Stimulated activated CD4-positive, alpha-beta T cell treated with anti-CD3 and anti-CD28 coated beads, Interleukin-2, amount 100 ng/mL, for 4 hours (primary cell): ENCODE measurements around the gene SDR42E2.
"Not testable (repeated sequence)": the region's sequence is repeated elsewhere in the genome, so short reads cannot be mapped to it uniquely, and the experiment has no call there.

Experiments used
- DNase-seq: peaks from one replicate; pipeline ENCODE4 v3.0.0-alpha.2; 2020; ENCODE audit warnings: low read depth

Gene SDR42E2

DNA sequence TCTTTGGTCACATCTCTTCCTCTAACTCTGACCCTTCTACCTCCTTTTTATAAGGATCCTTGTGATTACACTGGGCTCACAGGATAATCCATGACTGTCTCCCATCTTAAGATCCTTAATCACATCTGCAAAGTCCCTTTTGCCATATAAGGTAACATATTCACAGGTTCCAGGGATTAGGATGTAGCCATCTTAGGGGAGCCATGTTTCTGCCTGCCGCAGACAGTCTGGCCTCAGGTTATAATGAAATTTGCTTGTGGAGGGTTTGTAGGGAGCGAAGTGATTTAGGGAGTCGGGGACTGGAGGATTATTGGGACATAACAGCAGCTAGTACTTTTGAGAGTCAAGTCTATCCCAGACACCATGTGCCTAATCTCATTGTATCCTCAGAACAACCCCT lies 51.5 kb downstream of the SDR42E2 start:
- no peak for DNase-seq

- no peak for DNase-seq
Measured at GRCh38 chr16:22214402-22214801, 52.1 kb downstream of the SDR42E2 start.

DNA sequence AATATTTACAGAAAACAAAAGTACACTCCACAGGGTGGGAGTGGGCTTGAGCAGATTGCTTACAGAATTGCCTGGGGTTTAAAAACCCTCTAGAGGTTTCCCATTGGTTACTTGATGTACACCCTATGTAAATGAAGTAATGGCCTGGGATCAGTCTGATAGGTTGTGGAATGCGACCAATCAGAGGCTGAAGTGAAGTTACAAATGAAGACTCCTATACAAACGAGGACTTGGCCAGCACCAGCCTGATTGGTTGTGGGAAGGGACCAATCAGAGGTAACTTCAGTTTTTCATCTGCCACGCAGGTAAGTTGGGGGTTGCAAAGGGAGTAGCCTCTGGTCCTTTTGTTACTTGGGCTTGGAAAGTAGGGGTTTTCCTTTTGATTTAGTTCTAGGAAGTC lies 52.6 kb downstream of the SDR42E2 start:
- DNase-seq, result no peak

- no peak for DNase-seq
Measured at GRCh38 chr16:22216191-22216831, 54.0 kb downstream of the SDR42E2 start.

- not testable (repeated sequence) for DNase-seq
Measured at GRCh38 chr16:22216832-22217225, 54.5 kb downstream of the SDR42E2 start.

GRCh38 chr16:22217890-22218730 lies 55.8 kb downstream of the SDR42E2 start:
- DNase-seq, result no peak

DNA sequence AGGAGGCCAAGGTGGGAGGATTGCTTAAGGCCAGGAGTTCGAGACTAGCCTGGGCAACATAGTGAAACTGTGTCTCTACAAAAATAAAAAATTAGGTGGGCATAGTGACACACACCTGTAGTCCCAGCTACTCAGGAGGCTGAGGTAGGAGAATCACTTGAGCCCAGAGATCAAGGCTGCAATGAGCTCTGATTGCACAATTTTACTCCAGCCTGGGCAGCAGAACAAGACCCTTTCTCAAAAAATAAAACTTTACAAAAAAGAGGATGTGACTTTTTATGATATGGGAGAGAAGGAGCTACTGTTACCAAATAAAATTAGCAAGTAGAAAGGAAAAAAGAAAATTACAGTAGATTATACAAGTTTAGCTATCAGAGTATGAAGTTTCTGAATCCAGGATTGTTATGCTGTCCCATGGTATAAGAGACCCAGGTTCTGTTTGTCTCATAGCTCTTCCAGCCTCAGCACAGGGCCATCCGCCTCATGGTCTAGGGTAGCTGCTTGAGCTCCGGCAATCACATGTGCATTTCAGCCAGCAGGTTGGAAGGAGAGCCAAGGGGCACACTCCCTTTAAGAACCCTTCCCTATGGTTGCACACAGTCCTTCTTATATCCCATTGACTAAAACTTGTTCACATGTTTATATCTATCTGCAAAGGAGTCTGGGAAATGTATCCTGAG lies 57.2 kb downstream of the SDR42E2 start:
- no peak for DNase-seq

GRCh38 chr16:22220069-22220440 lies 57.7 kb downstream of the SDR42E2 start:
- no peak for DNase-seq

GRCh38 chr16:22220714-22221113 lies 58.4 kb downstream of the SDR42E2 start:
- DNase-seq, result no peak

DNA sequence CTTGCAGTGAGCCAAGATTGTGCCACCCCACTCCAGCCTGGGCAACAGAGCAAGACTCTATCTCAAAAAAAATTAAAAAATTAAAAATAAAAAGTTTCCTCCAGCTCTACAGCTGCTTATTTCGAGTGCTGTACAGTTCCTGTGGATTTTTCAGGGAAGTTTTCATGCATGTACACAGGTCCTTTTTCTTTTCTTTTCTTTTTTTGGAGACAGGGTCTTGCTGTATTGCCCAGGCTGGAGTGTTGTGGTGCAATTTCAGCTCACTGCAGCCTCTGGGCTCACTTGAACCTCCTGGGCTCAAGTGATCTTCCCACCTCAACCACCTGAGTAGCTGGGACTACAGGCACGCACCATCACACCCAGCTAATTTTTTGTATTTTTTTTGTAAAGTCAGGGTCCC lies 59.7 kb downstream of the SDR42E2 start:
- no peak for DNase-seq

DNA sequence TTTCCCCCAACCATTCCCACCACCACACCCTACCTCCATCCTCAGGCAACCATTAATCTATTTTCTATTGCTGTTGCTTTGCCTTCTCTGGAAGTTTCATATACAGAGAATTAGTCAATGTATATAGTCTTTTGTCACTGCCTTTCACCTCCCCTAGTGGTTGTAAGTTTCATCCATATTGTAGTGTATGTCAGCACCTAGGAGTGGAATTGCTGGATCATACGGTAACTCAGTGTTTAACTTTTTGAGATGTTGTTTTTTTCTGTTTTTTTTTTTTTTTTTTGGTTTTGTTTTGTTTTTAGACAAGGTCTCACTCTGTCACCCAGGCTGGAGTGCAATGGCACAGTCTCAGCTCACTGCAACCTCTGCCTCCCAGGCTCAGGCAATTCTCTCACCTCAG lies 60.7 kb downstream of the SDR42E2 start:
- DNase-seq, result no peak

- DNase-seq, result no peak
Measured at GRCh38 chr16:22225060-22225459, 62.8 kb downstream of the SDR42E2 start.

DNA sequence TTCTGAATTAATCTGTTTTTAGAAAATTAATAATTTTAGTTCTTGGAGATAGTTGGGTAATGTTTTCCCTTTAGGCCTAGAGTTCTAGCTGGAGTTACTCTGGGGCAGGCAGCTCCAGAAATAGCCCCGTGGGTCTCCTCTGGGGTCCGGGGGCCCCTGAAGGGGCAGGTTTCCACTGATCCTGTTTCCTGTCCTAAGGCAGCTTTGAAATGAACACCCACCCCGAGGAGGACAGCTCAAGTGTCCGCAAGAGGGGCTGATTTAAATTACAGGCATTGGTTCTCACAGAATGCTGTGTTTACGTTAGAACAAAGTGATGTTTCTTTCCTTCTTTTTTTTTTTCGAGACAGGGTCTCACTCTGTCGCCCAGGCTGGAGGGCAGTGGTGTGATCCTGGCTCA lies 67.6 kb downstream of the SDR42E2 start:
- DNase-seq, result no peak

GRCh38 chr16:22232277-22233036 lies 70.2 kb downstream of the SDR42E2 start:
- DNase-seq, result no peak

GRCh38 chr16:22233037-22233372 lies 70.7 kb downstream of the SDR42E2 start:
- DNase-seq, result no peak

DNA sequence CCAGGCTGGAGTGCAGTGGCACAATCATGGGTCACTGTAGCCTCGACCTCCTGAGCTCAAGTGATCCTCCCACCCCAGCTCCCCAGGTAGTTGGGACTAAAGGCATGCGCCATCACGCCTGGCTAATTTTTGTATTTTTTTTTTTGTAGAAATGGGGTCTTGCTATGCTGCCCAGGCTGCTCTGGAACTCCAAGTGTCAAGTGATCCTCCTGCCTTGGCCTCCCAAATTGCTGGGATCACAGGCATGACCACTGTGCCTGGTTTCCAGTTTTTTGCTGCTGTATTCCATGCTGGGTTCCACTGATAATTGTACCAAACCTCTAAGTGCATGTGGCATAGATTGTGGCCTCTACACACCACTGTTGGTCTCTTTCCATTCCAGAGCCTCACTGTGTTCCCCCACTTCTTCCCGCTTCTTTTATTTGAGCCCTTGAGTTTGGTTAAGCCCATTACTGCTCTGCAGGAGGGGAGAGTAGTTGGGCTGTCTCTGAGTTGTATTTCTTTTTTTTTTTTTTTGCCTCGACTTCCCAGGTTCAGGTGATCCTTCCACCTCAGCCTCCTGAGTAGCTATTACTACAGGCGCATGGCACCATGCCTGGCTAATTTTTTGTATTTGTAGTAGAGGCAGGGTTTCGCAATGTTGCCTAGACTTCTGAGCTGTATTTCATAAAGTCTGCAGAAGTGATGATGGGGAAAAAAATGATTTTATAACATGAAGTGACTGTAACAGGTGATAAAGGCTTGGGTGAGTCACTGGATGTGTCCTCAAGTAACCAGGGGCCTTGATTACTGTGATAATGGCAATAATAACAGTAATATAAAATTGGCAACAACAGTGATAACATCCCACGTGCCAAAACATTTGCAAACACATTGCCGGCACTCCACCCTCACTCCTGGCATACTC lies 73.8 kb downstream of the SDR42E2 start:
- DNase-seq, result no peak

DNA sequence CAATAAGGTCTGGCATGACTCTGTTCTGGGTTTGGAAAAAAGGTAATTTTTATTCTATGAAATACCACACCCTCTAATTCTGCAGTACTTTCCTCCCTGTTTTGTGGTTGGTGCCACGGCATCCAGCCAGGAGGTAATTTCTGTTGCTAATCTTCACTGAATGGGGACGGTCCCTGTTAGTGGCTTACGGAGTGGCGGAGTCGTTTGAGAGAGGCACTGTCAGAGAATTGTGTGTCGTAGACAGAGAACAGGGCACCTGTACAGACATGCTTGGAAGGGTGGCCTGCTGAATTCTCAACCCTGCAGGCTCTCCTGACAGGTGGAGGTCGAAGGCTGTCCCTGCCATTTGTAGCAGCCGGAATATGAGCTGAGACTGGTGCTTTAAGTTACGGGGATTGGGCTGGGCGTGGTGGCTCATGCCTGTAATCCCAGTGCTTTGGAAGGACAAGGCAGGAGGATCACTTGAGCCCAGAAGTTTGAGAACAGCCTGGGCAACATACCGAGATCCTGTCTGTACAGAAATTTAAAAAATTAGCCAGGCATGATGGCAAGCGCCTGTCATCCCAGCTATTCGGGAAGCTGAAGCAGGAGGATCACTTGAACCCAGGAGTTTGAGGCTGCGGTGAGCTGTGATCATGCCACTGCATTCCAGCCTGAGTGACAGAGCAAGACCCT lies 77.0 kb downstream of the SDR42E2 start:
- DNase-seq, result no peak

DNA sequence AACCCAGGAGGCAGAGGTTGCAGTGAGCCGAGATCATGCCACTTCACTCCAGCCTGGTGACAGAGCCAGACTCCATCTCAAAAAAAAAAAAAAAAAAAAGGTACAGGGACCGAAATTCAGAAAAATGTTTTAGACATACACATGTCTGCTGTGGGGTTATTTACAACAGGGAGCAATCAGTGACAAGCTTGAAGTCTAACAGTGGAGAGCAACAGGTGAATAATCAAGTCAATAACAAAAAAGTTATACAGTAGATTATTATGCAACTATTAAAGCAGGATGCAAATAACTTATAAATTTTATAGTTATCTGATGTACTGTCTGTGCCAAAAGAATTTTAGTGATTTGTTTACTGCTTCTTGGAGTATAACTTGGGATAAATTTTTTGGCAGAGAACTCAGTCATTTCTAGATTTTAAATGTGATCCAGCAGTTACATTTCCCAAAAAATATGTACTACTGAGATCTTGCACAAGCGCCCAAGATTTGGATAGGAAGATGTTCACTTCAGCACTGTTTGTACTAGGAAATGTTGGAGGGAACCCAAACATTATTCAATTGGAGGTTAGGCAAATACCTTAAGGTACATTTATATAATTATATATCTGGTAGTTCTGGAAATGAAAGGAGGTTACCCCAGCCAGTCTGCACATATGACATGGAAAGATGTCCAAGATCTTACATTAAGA lies 77.9 kb downstream of the SDR42E2 start:
- no peak for DNase-seq
